Activated CD4-positive, alpha-beta T cell treated with anti-CD3 and anti-CD28 coated beads, Interleukin-2, amount 50 U/mL, for 16 hours (primary cell): ENCODE data around the gene PRPF6.

ENCODE experiments used
- DNase-seq: peaks from one replicate; pipeline ENCODE4 v3.0.0-alpha.2; 2020

Gene PRPF6

GRCh38 chr20:64021124-64021975 is 40.4 kb downstream of the PRPF6 start:
- DNase-seq: no peak

GRCh38 chr20:64022671-64023360 is 41.9 kb downstream of the PRPF6 start:
- no peak for DNase-seq

GRCh38 chr20:64023361-64024140 is 42.6 kb downstream of the PRPF6 start:
- DNase-seq: no peak

GRCh38 chr20:64024141-64024990 is 43.4 kb downstream of the PRPF6 start:
- DNase-seq: no peak

- no peak for DNase-seq
Measured at GRCh38 chr20:64025101-64025825, 44.3 kb downstream of the PRPF6 start.

GRCh38 chr20:64025826-64026412 is 45.0 kb downstream of the PRPF6 start:
- no peak for DNase-seq

GRCh38 chr20:64027981-64028685 is 47.2 kb downstream of the PRPF6 start:
- DNase-seq: no peak

- no peak for DNase-seq
Measured at GRCh38 chr20:64029293-64030117, 48.6 kb downstream of the PRPF6 start.

GRCh38 chr20:64030371-64031134 is 49.6 kb downstream of the PRPF6 start:
- DNase-seq: no peak

- no peak for DNase-seq
Measured at GRCh38 chr20:64031822-64032314, 50.9 kb downstream of the PRPF6 start.

GRCh38 chr20:64032706-64033624 is 52.0 kb downstream of the PRPF6 start:
- no peak for DNase-seq

- DNase-seq: no peak
Measured at GRCh38 chr20:64033981-64034493, 53.1 kb downstream of the PRPF6 start.

GRCh38 chr20:64035066-64035932 is 54.4 kb downstream of the PRPF6 start:
- DNase-seq: peak; percentile 79

- no peak for DNase-seq
Measured at GRCh38 chr20:64035933-64036345, 55.0 kb downstream of the PRPF6 start, which contains the start of gene C20orf204. Gene C20orf204 (plus strand): TSS chr20:64036182. CDS start chr20:64036324, 142 bp downstream.

GRCh38 chr20:64036346-64037198 is 55.6 kb downstream of the PRPF6 start:
- DNase-seq: peak; percentile 37
